Astrocyte (in vitro differentiated cells and primary cell): ENCODE results near the gene WNT9A.

Experiments
- CTCF ChIP-seq: IDR thresholded peaks from 2 replicates; pipeline ENCODE4 v1.5.1; 2011; ENCODE audit warnings: low read depth, mild to moderate bottlenecking, inconsistent platforms, low read length, moderate library complexity; ENCODE audit not compliant: insufficient read depth
- EZH2 ChIP-seq: IDR thresholded peaks from 2 replicates; pipeline ENCODE4 v1.6.1; 2012; ENCODE audit warnings: mild to moderate bottlenecking, low read length, inconsistent platforms; ENCODE audit not compliant: insufficient read depth

GRCh38 chr1:227883641-227884301 is 64.0 kb downstream of the WNT9A start:
- TF ChIP-seq CTCF: no peak
- TF ChIP-seq EZH2: no peak
